KG1 (cell line): ENCODE results near the gene DOCK2.

ENCODE experiments used
- DNase-seq: peaks from one replicate; lab custom pipeline; 2025; lab: John Stamatoyannopoulos, UW

The DOCK2 gene

GRCh38 chr5:169864483-169864882 is 227.4 kb downstream of the DOCK2 start:
- no peak for DNase-seq

- no peak for DNase-seq
These were observed 230.3 kb downstream of the DOCK2 start for GRCh38 chr5:169867347-169867746.

- no peak for DNase-seq
These were observed 232.0 kb downstream of the DOCK2 start for GRCh38 chr5:169869066-169869465.

- no peak for DNase-seq
These were observed 233.1 kb downstream of the DOCK2 start for GRCh38 chr5:169870211-169870610.

- no peak for DNase-seq
These were observed 234.9 kb downstream of the DOCK2 start for GRCh38 chr5:169871826-169872490.

GRCh38 chr5:169873642-169874041 is 236.6 kb downstream of the DOCK2 start:
- DNase-seq = no peak

GRCh38 chr5:169874621-169875020 is 237.5 kb downstream of the DOCK2 start:
- DNase-seq = no peak

GRCh38 chr5:169875091-169875728 is 238.1 kb downstream of the DOCK2 start:
- no peak for DNase-seq

- DNase-seq = no peak
These were observed 238.7 kb downstream of the DOCK2 start for GRCh38 chr5:169875731-169876130.

- no peak for DNase-seq
These were observed 239.3 kb downstream of the DOCK2 start for GRCh38 chr5:169876386-169876785.

- no peak for DNase-seq
These were observed 243.1 kb downstream of the DOCK2 start for GRCh38 chr5:169880012-169880663.

- no peak for DNase-seq
These were observed 243.7 kb downstream of the DOCK2 start for GRCh38 chr5:169880785-169881184.

- no peak for DNase-seq
These were observed 244.7 kb downstream of the DOCK2 start for GRCh38 chr5:169881702-169882303.

- no peak for DNase-seq
These were observed 249.0 kb downstream of the DOCK2 start for GRCh38 chr5:169886033-169886432.

- DNase-seq = no peak
These were observed 249.6 kb downstream of the DOCK2 start for GRCh38 chr5:169886677-169887076.

GRCh38 chr5:169889572-169889971 is 252.5 kb downstream of the DOCK2 start:
- DNase-seq = no peak

- no peak for DNase-seq
These were observed 255.9 kb downstream of the DOCK2 start for GRCh38 chr5:169893010-169893409.

- DNase-seq = no peak
These were observed 256.5 kb downstream of the DOCK2 start for GRCh38 chr5:169893571-169893970.

- no peak for DNase-seq
These were observed 258.9 kb downstream of the DOCK2 start for GRCh38 chr5:169895926-169896325.

GRCh38 chr5:169897481-169897880 is 260.4 kb downstream of the DOCK2 start:
- no peak for DNase-seq

- DNase-seq = no peak
These were observed 264.8 kb downstream of the DOCK2 start for GRCh38 chr5:169901896-169902295.

GRCh38 chr5:169904059-169904458 is 267.0 kb downstream of the DOCK2 start:
- no peak for DNase-seq

- DNase-seq = no peak
These were observed 267.4 kb downstream of the DOCK2 start for GRCh38 chr5:169904508-169904907.
